NOMO-1 treated with dmso at 0.1 percent for 144 hours (cell line): ENCODE data around the gene EHMT2.
A peak's percentile ranks its signal among the peaks of the same experiment; 100 is the strongest.
"Not testable (repeated sequence)": the region's sequence is repeated elsewhere in the genome, so short reads cannot be mapped to it uniquely, and the experiment has no call there.

ENCODE experiments used
- DNase-seq: peaks from one replicate; lab custom pipeline; 2025; ENCODE audit not compliant: unreplicated experiment; lab: John Stamatoyannopoulos, UW

The EHMT2 gene

GRCh38 chr6:31844507-31844906 lies 53.0 kb downstream of the EHMT2 start:
- DNase-seq = no peak

DNA sequence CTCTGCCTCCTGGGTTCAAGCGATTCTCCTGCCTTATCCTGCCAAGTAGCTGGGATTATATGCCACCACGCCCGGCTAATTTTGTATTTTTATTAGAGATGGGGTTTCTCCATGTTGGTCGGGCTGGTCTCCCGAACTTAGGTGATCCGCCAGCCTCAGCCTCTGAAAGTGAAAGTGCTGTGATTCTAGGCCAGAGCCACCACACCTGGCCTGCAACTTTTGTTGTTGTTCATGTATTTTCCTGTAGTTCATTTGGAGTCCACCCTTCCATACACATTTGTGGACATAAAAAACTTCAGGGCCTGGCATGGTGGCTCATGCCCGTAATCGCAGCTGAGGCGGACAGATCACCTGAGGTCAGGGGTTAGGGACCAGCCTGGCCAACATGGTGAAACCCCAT lies 55.4 kb downstream of the EHMT2 start:
- no peak for DNase-seq

DNA sequence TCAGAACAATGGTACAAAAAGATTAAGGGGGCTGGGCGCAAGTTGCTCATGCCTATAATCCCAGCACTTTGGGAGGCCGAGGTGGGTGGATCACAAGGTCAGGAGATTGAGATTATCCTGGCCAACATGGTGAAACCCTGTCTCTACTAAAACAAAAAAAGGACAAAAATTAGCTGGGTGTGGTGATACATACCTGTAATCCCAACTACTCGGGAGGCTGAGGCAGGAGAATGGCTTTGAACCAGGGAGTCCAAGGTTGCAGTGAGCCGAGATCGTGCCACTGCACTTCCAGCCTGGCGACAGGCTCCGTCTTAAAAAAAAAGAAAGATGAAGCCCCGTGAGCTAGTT lies 57.7 kb downstream of the EHMT2 start:
- not testable (repeated sequence) for DNase-seq

- no peak for DNase-seq
Observed at GRCh38 chr6:31838968-31839367, 58.5 kb downstream of the EHMT2 start.

DNA sequence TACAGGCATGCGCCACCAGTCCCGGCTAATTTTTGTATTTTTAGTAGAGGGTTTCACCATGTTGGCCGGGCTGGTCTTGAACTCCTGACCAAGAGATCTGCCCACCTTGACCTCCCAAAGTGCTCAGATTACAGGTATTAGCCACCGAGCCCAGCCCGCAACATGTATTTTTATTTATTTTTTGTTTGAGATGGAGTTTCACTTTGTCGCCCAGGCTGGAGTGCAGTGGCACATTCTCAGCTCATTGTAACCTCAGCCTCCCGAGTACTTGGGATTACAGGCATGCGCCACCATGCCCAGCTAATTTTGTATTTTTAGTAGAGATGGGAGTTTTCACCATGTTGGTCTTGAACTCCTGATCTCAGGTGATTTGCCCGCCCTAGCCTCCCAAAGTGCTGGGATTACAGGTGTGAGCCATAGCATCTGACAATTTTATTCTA lies 59.4 kb downstream of the EHMT2 start:
- DNase-seq = not testable (repeated sequence)

- no peak for DNase-seq
Observed at GRCh38 chr6:31837369-31838113, 60.0 kb downstream of the EHMT2 start.

- DNase-seq = no peak
Observed at GRCh38 chr6:31836474-31837368, 60.8 kb downstream of the EHMT2 start.

DNA sequence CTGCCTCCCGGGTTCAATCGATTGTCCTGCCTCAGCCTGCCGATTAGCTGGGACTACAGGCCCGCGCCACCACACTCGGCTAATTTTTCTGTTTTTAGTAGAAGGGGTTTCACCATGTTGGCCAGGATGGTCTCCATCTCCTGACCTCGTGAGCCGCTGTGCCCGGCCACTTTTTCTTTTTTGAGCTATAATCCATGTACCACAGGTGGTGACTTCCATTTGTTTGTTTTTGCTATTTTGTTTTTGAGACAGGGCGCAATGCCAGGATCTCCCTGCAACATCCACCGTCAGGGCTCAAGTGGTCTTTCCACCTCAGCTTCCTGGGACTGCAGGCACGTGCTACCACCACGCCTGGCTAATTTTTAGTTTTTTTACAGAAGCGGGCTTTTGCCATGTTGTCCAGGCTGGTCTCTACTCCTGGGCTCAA lies 61.4 kb downstream of the EHMT2 start:
- DNase-seq = no peak

- DNase-seq = peak; percentile 78
Observed at GRCh38 chr6:31834367-31835250, 62.9 kb downstream of the EHMT2 start.

DNA sequence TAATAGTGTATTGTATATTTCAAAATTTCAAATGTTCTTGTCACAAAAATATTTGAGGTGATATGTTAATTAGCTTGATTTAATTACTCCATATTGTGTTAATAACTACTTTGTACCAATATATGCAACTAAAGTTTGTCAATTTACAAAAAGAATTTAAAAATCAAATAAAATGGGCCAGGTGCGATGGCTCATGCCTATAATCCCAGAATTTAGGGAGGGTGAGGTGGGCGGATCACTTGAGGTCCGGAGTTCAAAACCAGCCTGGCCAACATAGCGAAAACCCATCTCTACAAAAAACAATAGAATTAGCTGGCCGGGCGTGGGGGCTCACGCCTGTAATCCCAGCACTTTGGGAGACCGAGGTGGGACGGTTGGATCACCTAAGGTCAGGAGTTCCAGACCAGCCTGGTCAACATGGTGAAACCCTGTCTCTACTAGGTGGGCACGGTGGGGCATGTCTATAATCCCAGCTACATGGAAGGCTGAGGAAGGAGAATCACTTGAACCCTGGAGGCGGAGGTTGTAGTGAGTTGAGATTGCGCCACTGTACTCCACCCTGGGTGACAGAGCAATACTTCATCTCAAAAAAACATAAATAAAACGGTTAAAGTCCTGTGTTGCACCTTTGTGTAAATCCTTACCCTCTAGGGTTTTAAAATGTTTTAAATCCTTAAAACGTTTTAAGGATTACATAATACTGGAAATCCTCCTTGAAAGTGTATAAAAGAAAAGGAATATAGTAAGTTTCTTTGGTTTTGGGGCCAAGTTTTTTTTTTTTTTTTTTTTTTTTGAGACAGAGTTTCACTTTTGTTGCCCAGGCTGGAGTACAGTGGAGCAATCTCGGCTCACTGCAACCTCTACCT lies 65.9 kb downstream of the EHMT2 start:
- DNase-seq = peak; percentile 26

DNA sequence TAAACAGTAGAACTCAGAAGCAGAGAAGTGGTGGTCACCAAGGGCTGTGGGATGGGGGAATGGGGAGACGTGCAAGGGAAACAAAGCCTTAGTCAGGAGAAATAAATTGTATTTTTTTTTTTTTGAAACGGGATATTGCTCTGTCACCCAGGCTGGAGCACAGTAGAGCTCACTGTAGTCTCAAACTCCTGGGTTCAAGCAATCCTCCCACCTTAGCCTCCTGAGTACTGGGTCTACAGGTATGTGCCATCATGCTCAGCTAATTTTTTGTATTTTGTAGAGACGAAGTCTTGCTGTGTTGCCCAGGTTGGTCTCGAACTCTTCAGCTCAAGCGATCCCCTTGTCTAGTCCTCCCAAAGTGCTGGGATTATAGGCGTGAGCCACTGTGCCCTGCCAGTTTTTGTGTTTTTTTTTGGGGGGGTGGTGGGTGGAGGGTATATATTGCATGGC lies 66.6 kb downstream of the EHMT2 start:
- no peak for DNase-seq
